CD4-positive, alpha-beta T cell treated with Interleukin-12 subunit alpha and Interleukin-12 subunit beta, for 1 hour (primary cell): ENCODE results near the gene SARNP.

ENCODE experiments used
- DNase-seq: peaks from one replicate; pipeline ENCODE4 v3.0.0-alpha.2; 2020

SARNP gene

DNA sequence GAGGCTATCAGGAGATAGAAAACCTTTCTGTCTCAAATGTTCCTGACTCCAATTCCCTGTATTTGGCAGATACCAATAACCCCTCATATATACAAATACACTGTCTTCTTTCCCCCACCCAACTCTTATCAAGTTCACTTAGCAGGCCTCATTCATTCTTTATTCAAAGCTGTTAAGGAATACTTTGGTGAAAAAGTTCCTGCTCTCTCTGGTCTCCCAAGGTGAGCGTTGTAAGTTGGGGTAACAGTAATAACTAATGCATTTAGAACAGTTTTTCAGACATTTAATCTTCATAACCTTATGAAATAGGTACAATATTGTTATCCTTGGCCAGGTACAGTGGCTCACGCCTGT, 78.5 kb downstream of the SARNP start:
- no peak for DNase-seq

DNA sequence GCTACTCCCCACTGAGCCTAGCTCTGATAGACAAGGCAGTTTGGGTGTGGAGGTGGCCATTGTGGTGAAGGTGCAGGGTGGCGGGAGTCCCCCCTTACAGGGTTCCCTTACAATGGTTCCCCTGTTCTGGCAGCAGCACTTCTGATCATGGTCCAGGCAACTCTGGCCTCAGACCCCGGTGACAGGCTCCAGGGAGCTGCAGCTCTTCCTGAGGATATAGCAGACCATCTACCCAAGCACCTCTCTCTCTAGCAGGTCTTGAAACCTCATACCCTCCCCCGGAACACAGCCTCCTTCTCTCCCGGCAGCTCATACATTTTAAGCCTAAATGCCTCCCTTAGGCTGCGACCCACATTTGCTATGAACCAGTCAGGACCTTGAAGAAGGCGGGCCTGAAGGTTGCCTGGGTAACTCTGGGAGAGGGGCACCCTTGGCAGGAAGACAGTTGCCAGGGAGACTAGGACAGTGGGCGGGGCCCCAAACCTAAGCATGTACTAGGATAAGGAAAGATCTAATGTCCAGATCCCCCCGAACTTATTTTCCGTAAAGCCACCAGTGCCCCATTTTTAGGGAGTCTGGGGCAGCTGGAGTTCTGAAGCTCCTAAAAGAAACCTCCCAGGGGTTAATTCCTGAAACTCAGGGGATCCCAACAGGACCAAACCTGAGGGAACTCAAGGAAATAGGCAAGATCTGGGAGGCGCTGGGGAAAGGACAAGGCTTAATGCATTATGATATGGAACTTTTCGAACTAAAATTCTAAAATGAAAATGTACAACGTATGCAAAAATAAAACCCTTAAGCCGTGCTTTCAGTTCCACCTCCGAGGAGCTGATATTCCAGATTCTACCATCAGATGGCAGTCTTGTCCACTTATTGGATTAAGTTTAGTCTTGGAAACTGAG, 79.2 kb downstream of the SARNP start:
- peak; percentile 89 for DNase-seq

DNA sequence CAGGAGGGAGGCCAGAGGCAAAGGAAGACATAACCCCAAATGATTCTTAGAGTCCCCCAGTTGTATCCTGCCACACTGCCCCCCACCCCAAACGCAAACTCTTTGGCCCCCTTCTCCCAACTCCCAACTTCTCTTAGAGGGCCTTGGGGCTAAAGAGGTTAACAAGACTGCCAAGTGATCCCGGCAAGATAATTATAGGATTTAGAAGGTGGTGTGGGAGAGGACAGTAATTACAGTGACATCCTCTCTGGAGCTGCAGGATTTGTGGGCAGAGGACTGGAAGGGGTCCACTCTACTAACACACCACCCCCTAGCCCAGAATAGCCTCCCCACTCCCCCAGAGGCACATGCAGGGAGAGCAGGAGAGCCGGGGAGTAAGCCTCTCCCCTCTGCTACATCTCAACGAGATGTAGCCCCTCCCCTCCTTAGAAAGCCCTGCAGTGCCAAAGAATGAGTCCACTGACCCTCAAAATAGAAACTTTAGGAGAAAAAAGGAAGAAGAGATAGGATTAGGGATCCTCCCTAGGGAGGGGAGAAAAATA, 79.9 kb downstream of the SARNP start:
- DNase-seq: no peak

DNA sequence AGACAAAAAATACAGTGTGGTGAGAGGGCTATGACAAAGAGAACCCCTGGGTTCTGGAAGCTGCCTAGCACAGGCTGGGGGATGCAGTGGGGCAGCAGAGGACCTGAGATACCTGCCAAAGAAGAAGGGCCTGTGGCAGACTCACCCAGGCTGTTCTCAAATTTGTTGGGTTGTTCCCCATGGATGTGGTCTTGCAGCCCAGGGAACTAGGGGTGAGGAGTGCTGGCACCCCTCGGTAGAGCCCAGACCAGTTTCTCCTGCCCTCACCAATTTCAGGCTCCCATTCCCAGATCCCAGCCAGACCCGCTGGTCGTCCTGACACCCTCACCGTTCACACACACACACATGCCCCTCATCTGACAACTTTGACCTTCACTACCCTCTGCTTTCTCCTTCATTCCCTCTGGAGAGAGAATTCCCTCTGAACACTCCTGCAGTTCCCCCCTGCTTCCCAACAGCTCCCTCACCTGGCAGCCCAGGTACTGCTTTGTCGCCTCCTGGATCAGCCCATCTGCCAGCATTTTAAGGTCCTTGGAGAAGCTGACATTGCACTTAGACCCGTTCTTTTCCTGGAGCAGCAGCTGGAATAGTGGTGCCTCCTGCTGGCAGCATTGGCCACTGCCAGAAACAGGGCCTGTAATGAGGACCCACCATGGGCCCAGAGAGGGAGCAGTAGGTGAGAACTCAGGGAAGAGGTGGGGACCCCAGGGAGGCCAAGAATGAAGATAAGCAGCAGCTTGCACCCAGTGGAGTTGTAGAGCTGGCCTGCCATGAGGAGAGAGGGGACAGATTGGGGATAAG, 80.5 kb downstream of the SARNP start:
- DNase-seq: peak; percentile 69

DNA sequence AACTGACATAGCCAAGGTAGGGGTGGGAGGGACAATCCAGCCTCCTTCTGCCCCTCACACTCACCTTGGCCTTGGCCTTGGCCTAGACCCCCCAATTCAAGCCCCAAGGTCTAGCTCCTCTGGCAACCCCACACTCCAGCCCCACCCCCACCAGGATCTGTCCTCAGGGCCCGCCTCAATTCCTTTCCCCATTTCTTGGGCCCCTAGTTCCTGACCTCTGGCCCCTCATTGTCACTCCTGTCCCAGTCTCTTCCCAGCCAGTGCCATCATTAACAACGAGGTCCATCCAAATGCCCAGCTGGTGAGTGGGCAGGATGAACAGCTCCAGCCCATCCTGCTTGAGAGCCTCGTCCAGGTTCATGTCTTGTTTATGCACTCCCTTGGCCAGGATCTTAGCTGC, 81.4 kb downstream of the SARNP start:
- DNase-seq: no peak

DNA sequence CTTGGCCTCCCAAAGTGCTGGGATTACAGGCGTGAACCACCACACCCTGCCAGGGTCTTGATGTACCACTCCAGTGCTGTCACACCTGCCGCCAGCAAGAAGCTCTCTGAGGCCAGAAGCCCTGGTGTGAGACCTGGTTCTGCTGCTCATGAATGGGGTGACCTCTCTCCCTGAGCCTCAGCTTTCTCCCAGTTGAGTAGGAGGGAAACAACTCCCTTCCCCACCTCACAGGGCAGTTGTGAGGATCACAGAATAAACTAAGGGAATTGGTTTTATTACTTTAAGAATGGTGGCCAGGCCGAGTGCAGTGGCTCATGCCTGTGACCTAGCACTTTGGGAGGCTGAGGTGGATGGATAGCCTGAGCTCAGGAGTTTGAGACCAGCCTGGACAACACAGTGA, 82.9 kb downstream of the SARNP start:
- DNase-seq: no peak

DNA sequence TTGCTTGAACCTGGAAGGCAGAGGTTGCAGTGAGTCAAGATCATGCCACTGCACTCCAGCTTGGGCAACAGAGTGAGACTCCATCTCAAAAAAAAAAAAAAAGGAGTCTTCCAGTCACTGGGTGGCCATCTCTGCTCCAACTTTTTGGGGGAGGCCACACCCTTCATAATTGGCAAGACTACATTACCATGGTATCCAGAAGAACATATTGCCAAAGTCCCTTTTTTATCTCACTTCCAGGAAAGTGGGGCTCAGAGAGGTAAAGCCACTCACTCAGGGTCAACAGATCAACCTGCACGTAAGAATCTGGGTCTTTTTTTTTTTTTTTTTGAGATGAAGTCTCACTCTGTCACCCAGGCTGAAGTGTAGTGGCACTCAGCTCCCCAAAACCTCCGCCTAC, 83.7 kb downstream of the SARNP start:
- DNase-seq: no peak

DNA sequence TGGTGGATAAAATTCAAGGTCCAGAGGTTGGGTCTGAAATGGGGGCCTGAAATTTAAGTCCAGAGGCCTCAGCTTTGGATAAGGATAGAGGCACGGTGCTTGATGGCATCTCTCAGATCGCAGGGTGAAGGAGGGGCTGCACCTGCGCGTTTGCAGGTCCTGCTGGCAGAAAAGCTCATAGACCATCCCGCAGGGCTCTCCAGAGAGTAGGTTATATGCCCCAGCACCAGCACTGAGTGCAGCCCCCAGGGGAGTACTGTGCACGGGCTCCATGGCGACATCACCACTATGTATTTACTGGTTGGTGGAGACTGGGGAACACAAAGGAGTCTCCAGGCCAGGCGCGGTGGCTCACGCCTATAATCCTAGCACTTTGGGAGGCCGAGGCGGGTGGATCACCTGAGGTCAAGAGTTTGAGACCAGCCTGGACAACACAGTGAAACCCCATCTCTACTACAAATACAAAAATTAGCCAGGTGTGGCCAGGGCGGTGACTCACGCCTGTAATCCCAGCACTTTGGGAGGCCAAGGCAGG, 84.4 kb downstream of the SARNP start:
- no peak for DNase-seq

DNA sequence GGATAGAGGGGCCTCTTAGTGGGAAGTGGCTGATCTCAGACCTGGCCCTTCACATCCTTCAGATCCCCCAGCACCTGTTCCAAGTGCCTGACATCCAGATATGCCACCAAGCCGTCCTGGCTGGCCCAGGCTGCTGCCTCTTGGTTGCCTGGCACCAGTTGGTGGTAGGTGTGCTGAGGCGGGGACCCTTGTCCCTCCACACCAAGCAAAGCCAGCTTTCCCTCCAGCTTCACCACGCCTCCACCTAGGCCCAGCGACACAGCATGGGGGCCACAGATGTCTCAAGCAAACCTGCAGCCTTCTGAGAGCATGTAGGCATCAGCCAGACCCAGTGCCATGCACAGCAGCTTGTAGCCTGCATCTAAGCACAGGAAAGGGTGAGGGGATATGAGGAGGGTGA, 85.2 kb downstream of the SARNP start:
- DNase-seq: no peak

DNA sequence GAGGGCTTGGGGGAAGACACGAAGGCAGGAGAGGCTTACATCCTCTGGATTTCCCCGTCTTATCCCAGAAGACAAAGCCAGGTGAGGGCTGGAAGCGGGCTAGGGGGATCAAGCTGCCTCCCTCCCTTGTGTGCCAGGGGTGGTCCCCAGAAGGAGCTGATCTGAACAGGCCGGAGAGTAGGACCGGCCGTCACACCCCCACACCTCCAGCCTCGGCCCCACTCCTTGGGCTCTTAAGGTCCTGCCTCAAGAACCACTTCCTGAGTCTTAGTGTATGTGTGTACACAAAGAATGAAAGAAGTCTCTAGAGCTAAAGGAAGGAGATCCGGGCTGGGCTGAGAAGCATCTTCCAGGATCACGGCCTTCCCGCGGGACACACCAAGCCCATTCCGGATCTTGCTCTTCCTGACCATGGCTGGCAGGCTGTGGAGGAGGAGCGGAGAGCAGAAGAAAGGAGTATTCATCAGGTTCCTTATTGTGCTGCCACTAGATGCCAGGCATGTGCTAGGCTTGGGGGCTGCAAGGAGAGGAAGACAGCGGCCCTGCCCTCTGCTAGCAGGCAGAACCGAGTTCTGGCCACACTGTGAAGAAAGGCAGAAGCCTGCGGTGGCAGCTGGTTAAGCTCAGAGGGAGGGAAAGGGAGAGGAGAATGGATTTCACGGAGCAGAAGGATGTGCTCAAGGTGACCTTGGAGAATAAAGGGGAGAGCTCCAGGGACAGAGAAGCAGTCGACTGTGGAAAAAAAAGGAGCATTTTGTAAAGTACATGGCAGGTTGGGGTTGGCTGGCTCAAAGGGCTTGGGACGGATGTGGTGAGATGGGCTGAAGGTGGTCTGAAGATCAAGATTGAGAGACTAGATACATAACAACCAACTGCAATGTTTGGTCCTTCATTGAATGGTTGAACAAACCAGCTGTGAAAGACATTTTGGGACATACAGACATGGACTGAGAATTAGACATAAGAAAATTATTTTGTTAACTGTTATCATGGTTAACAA, 87.4 kb downstream of the SARNP start:
- peak; percentile 38 for DNase-seq

DNA sequence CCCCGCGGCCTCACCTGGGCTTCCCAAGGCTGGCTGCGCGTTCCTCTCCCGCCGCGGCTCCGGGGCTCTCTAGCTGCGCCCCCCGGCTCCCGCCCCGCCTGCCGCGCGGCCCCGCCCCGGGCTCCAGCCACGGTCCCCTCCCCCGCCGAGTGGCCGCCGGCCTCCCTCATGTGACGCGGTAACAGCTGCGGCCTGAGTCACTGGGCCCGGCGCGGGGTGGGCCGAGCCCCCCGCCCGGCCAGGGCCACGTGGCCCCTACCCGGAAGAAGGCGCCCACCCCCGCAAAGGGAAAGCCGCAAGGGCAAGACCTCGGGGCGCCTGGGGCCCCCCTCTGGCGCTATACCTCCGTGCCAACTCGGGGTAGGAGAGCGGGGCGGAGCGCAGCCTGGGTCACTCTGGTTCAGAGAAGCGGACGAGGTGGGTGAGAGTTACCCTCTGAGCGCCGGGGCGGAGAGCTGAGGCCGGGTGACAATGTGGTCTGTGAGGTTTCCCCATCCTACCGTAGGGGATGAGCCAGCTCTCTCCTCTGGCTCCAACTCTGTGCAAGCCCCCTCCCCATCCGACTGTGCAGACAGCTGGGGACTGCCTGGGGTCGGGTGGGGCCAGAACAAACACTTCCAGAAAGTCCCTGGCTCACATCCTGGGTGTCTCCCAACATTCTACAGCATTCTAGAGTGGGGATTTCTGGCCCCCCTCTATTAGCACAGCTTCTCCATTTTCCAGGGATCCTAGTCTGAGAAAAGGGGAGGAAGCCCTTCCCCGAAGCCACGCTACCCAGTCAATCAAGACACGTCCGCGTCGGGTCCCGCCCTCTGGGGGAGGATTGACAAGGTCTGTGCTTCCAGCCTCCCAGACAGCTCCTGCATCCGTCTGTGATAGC, 88.3 kb downstream of the SARNP start, which contains the start of gene CD63:
CD63 (minus strand) TSS at position 71 of the 880 bp plus-strand sequence. CDS start 668 bp downstream, outside the sequence.
- peak; percentile 58 for DNase-seq

DNA sequence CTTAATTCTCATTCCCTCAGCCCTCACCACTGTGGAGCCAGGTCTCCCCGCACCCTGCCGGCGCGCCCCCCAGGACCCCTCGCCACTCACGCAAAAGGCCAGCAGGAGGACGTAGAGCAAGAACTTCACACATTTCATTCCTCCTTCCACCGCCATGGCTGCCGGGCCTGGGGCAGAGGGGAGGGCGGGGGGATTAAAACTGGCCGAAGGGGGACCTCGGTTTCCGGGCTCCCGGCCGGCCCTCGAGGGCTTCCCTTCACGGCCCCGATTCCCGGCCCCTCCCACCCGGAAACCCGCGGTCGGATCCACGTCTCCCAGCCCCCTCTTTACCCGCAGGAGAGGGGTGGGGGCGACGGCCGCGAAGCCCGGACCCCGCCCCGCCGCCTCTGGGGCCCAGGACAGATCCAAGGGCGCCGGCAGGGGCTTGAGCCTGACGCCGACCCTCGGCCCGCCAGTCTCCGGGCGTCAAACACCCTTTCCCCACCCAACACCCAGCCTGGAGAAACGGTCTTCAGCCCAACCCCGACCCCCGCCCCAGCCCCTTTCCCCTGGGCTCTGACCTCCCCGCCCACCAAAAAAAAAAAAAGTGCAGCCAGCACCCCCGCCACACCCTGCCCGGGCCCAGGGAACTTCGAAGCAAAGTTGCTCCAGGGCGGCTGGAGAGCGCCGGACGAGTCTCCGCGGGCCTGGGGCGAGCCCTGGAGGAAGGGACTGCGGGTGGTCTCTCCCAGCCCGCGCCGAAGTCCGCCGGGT, 89.2 kb downstream of the SARNP start:
- no peak for DNase-seq

DNA sequence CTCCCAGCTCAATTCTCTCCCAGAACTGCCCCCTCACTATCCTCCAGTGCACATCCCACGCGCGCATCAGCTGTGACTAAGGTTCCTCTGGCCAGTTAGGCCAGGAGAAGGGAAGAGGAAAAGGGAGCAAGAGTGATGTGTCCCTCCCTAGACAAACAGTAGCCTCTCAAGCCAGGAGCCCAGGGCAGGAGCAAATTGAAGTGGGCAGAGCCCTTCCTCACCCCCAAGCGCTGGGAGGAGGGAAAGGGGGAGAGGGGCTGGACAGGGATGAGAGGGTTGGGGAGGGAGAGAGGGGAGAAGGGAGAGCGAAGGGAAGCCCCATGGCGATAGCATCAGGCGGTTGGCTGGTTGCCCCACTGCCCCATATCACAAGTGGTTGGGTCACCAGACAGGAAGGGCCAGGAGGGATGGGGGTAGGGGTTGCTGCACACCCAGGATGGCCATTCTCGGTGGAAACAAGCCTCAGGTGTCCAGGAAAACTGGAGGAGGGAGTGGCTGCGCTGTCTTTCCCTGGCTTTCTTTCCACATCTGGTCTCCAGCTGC, 89.8 kb downstream of the SARNP start:
- no peak for DNase-seq

DNA sequence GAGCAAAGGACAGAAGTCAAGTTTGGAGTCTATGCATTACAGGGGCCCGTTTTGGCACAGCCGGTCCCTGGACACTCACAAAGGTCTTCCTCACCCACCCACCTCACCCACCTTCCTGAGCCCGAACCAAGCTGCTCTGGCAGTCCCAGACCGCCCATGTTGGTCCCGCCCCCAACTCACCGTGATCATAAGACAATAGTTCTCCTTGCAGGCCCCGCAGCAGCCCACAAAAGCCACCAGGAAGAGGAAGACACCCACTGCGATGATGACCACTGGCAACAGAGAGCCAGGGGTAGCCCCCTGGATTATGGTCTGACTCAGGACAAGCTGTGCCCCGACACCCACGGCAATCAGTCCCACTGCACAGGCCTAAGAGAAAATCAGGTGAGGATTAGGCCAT, 90.6 kb downstream of the SARNP start:
- no peak for DNase-seq

DNA sequence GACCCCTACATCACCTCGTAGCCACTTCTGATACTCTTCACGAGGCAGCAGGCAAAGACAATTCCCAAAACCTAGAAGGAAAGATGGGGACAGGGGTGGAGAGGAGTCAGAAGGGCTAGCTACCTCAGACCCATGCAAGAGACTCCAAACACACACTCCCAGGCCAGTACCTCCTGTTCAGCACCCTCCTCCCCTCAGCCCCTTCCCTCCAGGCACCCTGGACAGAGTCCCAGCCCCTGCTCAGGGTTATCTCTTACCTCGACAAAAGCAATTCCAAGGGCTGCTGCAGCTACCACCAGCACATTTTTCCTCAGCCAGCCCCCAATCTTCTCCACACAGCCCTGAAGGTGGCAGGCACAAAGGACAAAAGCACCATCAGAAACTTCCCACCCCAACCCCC, 92.0 kb downstream of the SARNP start:
- no peak for DNase-seq

DNA sequence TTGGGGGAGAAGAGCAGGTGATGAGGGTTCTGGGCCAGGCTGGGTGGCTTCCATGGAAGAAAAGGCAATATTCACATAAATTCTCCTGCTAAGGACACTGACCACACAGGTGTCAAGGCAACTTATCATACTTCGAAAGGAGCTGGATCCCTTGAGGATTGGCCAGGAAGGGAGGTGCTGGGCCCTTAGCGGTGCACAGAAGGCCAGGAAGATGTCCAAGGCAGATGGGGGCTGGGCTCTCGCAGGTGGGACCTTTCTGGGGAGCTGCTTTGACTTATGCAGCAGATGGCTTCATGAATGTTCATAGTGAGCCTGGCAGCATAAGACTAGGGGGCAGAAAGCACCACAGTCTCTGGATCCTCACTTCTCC, 92.6 kb downstream of the SARNP start:
- no peak for DNase-seq

DNA sequence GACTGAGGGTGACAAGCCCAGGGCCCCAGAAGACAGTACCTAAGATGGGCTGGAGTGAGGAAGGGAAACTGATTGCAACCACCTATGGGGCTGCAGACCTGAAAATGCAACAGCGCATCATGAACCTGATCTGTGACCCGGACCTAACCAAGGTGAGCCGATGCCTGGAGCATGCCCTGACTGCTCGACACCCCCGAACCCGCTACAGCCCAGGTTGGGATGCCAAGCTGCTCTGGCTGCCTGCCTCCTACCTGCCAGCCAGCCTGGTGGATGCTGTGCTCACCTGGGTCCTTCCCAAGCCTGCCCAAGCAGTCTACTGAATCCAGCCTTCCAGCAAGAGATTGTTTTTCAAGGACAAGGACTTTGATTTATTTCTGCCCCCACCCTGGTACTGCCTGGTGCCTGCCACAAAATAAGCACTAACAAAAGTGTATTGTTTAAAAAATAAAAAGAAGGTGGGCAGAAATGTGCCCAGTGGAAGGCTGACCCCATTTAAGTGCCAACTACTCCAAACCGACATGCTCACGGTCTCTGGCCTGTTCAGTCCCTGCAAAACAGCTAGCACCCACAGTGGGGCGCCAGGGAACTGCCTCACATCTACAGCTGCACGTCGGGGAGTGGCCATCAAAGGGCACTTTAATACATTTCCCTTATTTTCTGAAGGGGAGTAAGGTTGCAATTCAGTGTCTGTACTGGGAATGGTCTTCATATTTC, 93.1 kb downstream of the SARNP start:
- peak; percentile 73 for DNase-seq

DNA sequence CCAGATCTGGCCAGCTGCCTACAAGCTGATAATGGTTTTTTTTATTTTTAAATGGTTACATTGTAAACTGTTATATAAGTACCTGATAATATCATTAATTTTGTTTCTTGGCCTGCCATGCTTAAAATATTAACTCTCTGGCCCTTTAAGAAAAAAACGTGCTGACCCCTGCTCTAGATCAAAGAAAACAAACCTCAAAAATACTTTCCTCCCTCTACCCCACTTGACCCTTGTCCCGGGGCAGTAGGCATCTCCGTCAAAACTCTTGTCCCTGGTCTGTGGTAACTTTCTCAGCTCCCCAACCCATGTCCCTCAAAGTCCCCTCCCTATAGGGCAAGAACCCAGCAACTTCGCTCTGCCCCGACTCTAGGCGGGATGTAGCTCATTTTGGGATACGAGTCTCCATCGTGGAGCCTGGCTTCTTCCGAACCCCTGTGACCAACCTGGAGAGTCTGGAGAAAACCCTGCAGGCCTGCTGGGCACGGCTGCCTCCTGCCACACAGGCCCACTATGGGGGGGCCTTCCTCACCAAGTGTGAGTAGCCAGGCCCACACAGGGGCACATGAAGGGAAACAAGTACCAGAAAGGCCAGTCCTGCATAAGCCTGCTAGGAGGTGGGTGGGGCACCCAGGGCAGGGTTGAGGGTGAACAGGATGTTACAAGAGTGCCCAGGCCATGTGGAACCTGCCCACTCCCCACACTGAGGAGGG, 93.9 kb downstream of the SARNP start:
- DNase-seq: no peak

DNA sequence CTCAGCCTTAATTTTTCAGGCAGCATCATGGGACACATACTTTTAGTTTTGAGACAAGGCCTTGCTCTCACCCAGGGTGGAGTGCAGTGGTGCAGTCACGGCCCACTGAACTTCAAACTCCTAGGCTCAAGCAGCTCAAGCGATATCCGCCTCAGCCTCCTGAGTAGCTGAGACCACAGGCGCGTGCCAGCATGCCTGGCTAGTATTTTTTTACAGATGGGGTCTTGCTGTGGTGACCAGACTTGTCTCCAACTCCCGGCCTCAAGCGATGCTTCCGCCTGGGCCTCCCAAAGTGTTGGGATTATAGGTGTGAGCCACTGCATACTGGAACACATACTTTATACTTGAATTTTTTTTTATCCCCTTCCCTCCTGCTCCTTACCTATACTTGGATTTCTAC, 94.6 kb downstream of the SARNP start:
- no peak for DNase-seq
